CD4-positive, alpha-beta T cell treated with Interleukin-4 for 1 hour (primary cell): ENCODE results near the gene CREB3L1.
A peak's percentile ranks its signal among the peaks of the same experiment; 100 is the strongest.

Source experiments
- DNase-seq, 2 donors: peaks; one replicate each; pipeline ENCODE4 v3.0.0-alpha.2; 2020 to 2022

The CREB3L1 gene

GRCh38 chr11:46346886-46347636 lies 69.6 kb downstream of the CREB3L1 start, which contains the start of gene DGKZ:
DGKZ (plus strand) TSS chr11:46347463; CDS start chr11:46347660, 197 bp downstream.
- peak; percentile 90 to 92 for DNase-seq

- DNase-seq, result no peak
These were observed 70.3 kb downstream of the CREB3L1 start for GRCh38 chr11:46347637-46348311.

DNA sequence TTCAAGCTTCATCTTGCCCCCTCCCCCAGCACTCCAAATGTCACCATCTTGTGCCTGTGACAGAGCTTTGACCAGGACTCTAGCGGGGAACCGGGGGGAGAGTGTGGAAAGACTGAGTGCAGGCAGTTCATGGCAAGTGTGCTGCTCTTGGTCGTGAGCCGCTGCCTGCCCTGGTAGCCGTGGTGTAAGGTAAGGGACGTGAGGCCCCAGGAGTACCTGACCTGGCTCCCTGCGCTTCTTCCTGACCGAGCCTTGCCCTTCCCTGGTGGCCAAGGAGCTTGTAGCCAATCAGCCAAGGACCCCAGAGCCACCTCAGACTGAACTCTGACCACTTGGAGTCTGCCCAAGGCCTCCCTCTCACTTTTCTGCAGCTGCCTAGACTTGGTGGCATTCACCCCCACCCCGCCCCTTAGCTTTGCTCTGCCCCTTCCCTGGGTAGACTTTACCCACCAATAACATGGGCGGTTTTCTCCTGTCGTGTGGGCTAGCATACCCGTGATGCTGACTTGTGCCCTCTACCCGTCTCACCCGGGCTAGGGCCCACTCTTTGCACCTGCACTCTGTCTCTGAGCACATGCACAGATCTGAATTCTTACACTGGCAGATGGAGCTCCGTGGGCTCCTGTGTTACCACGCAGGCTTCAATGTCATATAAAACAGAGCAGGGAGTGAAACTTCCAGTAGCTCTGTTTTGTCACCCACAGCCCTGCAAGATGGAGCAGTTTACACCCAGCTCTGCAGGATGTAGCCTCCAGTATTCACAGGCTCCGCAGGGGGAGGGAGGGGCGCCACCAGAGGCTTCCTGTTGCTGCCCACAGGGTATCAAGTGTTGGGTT lies 71.3 kb downstream of the CREB3L1 start:
- DNase-seq, result peak; percentile 52 to 67

DNA sequence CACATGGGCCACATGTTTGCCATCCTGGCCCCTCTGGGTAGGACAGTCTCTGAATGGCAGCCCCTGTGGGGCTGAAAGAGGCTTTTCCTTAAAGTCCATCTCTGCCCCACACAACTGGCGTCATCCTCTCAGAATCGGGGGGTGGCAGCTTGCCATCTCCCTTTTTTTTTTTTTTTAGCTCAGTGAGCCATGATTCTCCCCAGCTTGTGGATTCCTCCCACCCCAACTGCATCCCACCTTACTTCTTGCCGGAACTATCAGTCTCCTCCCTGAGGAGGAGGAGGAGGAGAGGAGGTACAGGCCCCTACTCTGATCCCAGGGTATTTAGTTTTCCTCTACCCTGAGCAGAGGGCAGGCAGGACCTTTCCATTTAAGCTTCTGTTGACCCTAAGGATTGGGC lies 73.2 kb downstream of the CREB3L1 start:
- no peak for DNase-seq

GRCh38 chr11:46351148-46351547 lies 73.7 kb downstream of the CREB3L1 start:
- no peak for DNase-seq

DNA sequence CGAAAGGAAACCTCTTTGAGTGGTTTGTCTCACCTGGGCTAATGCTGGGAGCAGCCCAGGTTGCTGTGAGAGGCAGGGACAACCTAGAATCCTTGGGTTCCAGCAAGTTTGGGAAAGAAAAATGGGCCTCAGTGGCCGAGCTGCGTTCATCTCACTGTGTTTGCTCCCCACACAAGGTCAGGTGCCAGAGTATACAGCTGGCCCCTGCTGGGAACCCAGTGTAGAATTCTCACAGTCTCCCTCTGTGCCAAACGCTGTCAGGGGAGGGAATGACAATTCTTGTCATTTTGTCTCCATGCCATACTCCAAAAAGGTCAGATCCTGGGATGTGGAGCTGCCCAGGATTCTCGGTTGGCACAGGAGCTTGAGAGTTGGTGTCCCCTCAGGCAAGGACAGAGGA lies 74.1 kb downstream of the CREB3L1 start:
- DNase-seq, result no peak

DNA sequence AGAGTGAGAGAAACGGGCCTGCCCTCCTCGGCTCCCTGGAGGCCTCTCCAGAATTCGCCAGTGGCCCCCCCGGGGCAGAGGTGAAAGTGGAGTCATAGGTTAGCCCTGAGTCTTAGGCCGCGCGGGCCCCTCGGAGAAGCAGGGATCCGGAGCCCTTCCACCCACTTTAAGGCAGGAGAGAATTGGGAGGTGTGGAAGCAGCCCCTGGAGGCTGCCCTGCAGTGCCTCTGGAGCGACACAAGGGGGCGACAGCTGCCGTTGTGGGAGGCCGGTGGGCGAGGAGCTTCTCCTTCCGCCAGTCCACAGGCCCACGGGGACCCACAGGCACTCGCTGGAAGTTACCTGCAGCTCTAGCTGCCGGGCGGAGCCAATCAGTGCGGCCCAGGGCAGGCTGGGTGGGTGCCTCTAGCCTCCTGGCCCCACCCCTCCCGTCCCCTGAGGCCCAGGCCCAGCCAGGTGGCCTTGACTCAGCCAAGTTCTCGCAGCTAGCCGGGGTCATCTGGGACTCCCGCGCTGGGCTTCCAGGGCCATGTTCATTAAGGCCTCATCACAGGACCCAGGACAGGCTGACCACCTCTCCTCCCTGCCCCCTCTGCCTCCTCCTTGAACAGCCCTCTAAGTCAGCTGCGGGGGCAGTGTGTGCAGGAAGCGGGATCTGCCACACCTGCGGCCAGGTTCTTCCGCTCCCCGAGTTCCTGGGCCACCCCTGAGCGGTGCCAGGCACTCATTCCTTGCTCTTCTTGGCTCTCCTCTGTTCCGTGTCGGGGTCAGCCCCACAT lies 74.8 kb downstream of the CREB3L1 start:
- DNase-seq, result peak; percentile 79 to 87

- no peak for DNase-seq
These were observed 76.2 kb downstream of the CREB3L1 start for GRCh38 chr11:46353698-46354097.

GRCh38 chr11:46356924-46357482 lies 79.5 kb downstream of the CREB3L1 start:
- no peak for DNase-seq

- no peak for DNase-seq
These were observed 80.0 kb downstream of the CREB3L1 start for GRCh38 chr11:46357483-46357936.

- no peak for DNase-seq
These were observed 82.5 kb downstream of the CREB3L1 start for GRCh38 chr11:46359953-46360352.

- DNase-seq, result no peak
These were observed 83.4 kb downstream of the CREB3L1 start for GRCh38 chr11:46360878-46361277.

- DNase-seq, result peak; percentile 60 to 63
These were observed 84.1 kb downstream of the CREB3L1 start for GRCh38 chr11:46361283-46362155.

- no peak for DNase-seq
These were observed 84.9 kb downstream of the CREB3L1 start for GRCh38 chr11:46362156-46363030.

GRCh38 chr11:46363031-46363407 lies 85.6 kb downstream of the CREB3L1 start:
- DNase-seq, result peak in 1 of 2 donors; percentile 66

DNA sequence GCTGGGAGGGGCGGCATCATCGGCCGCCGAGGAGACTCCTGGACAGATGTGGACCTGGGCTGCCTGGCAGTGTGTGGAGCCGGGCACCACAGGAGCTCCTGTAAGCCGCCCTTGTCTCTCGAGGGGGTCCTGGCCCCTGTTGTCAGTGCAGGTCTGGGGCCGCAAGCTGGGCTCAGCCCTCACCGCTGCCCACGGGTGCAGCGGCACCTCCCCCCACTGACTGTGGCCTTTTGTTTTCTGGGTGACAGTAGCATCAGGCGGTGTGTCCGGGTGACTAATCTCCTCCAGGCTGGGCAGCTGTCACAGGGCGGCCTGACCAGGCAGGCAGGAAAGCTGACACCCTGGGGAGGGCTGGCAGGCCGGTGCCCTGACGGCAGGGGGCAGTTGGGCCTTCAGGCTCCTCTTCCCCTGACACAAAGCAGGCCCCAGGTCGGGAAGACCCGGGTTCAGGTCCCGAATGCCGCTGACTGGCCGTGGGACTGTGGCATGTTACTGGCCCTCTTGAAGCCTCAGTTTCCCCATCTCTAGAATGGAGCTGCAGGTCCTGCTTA lies 86.1 kb downstream of the CREB3L1 start:
- no peak for DNase-seq

DNA sequence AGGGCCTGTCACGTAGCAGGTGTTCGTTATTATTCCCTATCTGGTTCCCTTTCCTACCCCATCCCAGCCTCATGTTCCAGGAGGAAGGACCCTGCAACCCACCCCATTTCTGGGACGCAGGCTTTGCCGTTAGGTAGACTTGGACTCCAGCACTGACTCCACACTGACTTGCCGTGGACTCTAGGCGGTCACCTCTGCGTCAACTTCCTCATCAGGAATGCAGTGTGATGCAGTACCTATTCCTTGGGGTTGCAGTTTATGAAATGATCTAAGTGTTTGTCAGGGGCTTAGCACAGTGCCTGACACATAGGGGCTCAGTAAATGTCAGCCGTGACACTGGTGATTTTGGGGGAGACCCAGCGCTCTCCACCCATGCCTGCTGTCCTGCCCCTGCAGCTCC lies 86.6 kb downstream of the CREB3L1 start:
- no peak for DNase-seq

DNA sequence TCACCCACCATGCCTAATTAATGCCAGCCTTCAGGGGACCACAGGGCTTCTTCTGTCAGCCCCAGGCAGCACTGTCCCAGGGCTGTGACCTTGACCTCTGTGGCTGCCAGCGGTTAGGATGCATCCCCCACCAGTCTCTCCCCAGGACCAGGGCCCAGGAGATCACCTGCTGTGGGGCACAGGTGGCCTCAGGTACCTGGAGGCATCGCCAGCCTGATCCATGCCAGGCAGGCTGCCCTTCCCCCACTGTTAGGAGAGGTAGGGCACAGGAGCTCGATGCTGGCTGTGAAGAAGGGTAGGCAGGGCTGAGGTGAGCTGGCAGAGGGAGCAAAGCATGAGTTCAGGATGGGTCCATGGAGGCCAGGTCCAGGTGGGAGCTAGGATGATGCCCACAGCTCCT lies 87.3 kb downstream of the CREB3L1 start:
- DNase-seq, result no peak

- no peak for DNase-seq
These were observed 88.8 kb downstream of the CREB3L1 start for GRCh38 chr11:46366260-46366659.

DNA sequence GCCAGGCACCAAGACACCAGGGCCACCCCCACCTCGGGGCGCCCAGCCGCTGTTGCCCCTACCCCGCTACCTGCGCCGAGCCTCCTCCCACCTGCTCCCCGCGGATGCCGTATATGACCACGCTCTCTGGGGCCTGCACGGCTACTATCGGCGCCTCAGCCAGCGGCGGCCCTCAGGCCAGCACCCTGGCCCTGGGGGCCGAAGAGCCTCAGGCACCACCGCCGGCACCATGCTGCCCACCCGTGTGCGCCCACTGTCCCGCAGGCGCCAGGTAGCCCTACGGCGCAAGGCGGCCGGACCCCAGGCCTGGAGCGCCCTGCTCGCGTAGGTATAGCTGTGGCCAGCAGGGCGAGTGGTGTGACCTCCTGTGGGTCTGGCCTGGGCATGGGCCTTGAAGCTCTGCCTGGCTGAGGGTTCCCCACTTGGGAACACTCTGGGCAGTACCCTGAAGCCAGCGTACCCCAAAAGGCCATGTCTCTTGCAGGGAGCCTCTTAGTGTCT lies 89.2 kb downstream of the CREB3L1 start:
- DNase-seq, result no peak
